CD4-positive, alpha-beta T cell (primary cell): ENCODE measurements around the gene FRS3. TPM values are rescaled to one million over a fixed set of nuclear protein-coding genes. Genes with fewer than 3 reads are reported as not detected.

Experiments
- ATAC-seq: fragments of 200-7000 bp; cut with Tn5 transposase; one replicate; pipeline ENCODE4 v1.10.0; 2022; ENCODE audit warnings: mild to moderate bottlenecking; ENCODE audit not compliant: poor library complexity
- CTCF ChIA-PET: fragments of 350-600 bp; sonication (Branson Sonifier 250); formaldehyde crosslinking; loops from one replicate; lab custom pipeline; 2021; ENCODE audit warnings: antibody characterized with exemption, inconsistent platforms; lab: Charles Lee
- POLR2A ChIA-PET: fragments of 350-600 bp; sonication (Branson Sonifier 250); formaldehyde crosslinking; loops from one replicate; lab custom pipeline; 2021; ENCODE audit warnings: antibody characterized with exemption, inconsistent platforms; lab: Charles Lee
- DNase-seq, 14 experiments: peaks; one replicate each; pipeline ENCODE4 v3.0.0-alpha.2; 2013 to 2020; ENCODE audit warnings: mixed read lengths in 2 of 14
- H3K27ac ChIP-seq, 2 donors: one replicate each; pipeline versions ENCODE4 v1.5.1 to v1.7.0; 2013; ENCODE audit warnings: low read length in 2 of 2, low read depth in 1 of 2, mild to moderate bottlenecking in 1 of 2
- H3K27me3 ChIP-seq, 2 experiments: 1 replicate in 1 of 2; 2 replicates in 1 of 2; pipeline versions ENCODE4 v1.6.1 to v1.7.0; 2013; ENCODE audit warnings: low read length in 2 of 2, control low read depth in 1 of 2, mild to moderate bottlenecking in 1 of 2, moderate library complexity in 1 of 2; ENCODE audit not compliant: insufficient read depth in 2 of 2, control insufficient read depth in 1 of 2
- H3K36me3 ChIP-seq: one replicate; pipeline ENCODE4 v1.6.1; 2013; ENCODE audit warnings: low read length, control low read depth; ENCODE audit not compliant: insufficient read depth
- H3K4me1 ChIP-seq: one replicate; pipeline ENCODE4 v1.6.1; 2013; ENCODE audit warnings: low read length, control low read depth; ENCODE audit not compliant: insufficient read depth
- H3K4me3 ChIP-seq: one replicate; pipeline ENCODE4 v1.5.1; 2013; ENCODE audit warnings: mild to moderate bottlenecking, low read length, moderate library complexity
- H3K9me3 ChIP-seq, 2 experiments: 1 replicate in 1 of 2; 2 replicates in 1 of 2; pipeline versions ENCODE4 v1.6.1 to v1.7.0; 2013; ENCODE audit warnings: low read length in 2 of 2, mild to moderate bottlenecking in 2 of 2, control low read depth in 1 of 2, moderate library complexity in 1 of 2; ENCODE audit not compliant: control insufficient read depth in 1 of 2, insufficient read depth in 1 of 2
- H3K27ac Mint-ChIP-seq: one replicate; pipeline ENCODE4 v1.8.0; 2020; ENCODE audit warnings: mixed read lengths
- H3K27me3 Mint-ChIP-seq: one replicate; pipeline ENCODE4 v1.8.0; 2021; ENCODE audit warnings: mixed read lengths
- H3K36me3 Mint-ChIP-seq: one replicate; pipeline ENCODE4 v1.8.0; 2021; ENCODE audit warnings: low read depth, mixed read lengths
- H3K4me1 Mint-ChIP-seq: one replicate; pipeline ENCODE4 v1.8.0; 2021; ENCODE audit warnings: low read depth, mixed read lengths
- H3K4me3 Mint-ChIP-seq: one replicate; pipeline ENCODE4 v1.8.0; 2020; ENCODE audit warnings: mild to moderate bottlenecking, mixed read lengths
- H3K9me3 Mint-ChIP-seq: one replicate; pipeline ENCODE4 v1.8.0; 2020; ENCODE audit warnings: mixed read lengths
- CTCF ChIP-seq: fragments of 200-600 bp; IDR thresholded peaks from one replicate; pipeline ENCODE4 v1.8.0; 2022; ENCODE audit warnings: antibody characterized with exemption, mild to moderate bottlenecking
- intact Hi-C, 2 experiments: fragments of 100-400 bp; cut with DNase I in 1 of 2; cut with micrococcal nuclease in 1 of 2; formaldehyde crosslinking; loops; one replicate each; pipeline versions ENCODE4 v1.15.1 to v1.9.0; 2023 to 2025; cut with DNase I, micrococcal nuclease
- total RNA-seq, 174 experiments: library from RNA in 2 of 174; stranded (reverse) in 2 of 174; gene quantifications; one replicate each; pipeline ENCODE4 v1.2.3 and lab custom pipeline; 2021 to 2026

FRS3 gene
- total RNA-seq, 2 experiments from 2014 or later: 4.6 to 5.4 TPM

- Mint-ChIP-seq H3K36me3 (peaks cover 74% of the 10 kb centered on the region), H3K27me3 (no peaks in the 10 kb centered on the region), H3K4me1 (peaks cover 24% of the 10 kb centered on the region), H3K4me3 (no peak overlapping the region), H3K9me3 (no peaks in the 10 kb centered on the region), H3K27ac (no peak overlapping the region)
- H3K27me3 ChIP-seq: no peaks in the 10 kb centered on the region
- H3K4me3 ChIP-seq: no peak overlapping the region
- ATAC-seq: no peak
- peaks cover 9% of the 10 kb centered on the region for H3K4me1 ChIP-seq
- CTCF ChIA-PET: no interaction called here
- POLR2A ChIA-PET: no interaction called here
- H3K36me3 ChIP-seq: peaks cover 50% of the 10 kb centered on the region
- intact Hi-C loops: loop anchor here in 1 of 2 experiments (1.0 kb wide), 1 partner anchor 125 kb away; no protein-coding TSS in a partner anchor
- no peak overlapping the region for H3K27ac ChIP-seq
- no peak for TF ChIP-seq CTCF
- H3K9me3 ChIP-seq: no peaks in the 10 kb centered on the region
- DNase-seq: no peak
Measured at GRCh38 chr6:41791984-41792383, 12.3 kb upstream of the FRS3 start.

- no peak overlapping the region for H3K27ac ChIP-seq
- no peak overlapping the region for H3K27ac Mint-ChIP-seq
- no peak for TF ChIP-seq CTCF
- CTCF ChIA-PET: no interaction called here
- intact Hi-C loops: loop anchor here in 1 of 2 experiments (1.0 kb wide), 1 partner anchor 126 kb away; no protein-coding TSS in a partner anchor
- H3K9me3 Mint-ChIP-seq: no peaks in the 10 kb centered on the region
- no peaks in the 10 kb centered on the region for H3K27me3 ChIP-seq
- H3K4me1 Mint-ChIP-seq: peaks cover 27% of the 10 kb centered on the region
- no peak overlapping the region for H3K4me3 Mint-ChIP-seq
- H3K36me3 Mint-ChIP-seq: peaks cover 72% of the 10 kb centered on the region
- no peaks in the 10 kb centered on the region for H3K9me3 ChIP-seq
- POLR2A ChIA-PET: no interaction called here
- H3K4me1 ChIP-seq: peaks cover 14% of the 10 kb centered on the region
- H3K4me3 ChIP-seq: no peak overlapping the region
- peaks cover 47% of the 10 kb centered on the region for H3K36me3 ChIP-seq
- H3K27me3 Mint-ChIP-seq: no peaks in the 10 kb centered on the region
- DNase-seq (no peak), ATAC-seq (no peak)
Measured at GRCh38 chr6:41791305-41791704, 11.6 kb upstream of the FRS3 start.

- no peaks in the 10 kb centered on the region for H3K27me3 ChIP-seq
- no peaks in the 10 kb centered on the region for H3K9me3 ChIP-seq
- H3K4me3 ChIP-seq: no peak overlapping the region
- H3K4me3 Mint-ChIP-seq: peak overlapping the region; percentile 70
- POLR2A ChIA-PET: no interaction called here
- DNase-seq (no peak), ATAC-seq (no peak)
- no peak overlapping the region for H3K27ac ChIP-seq
- peaks cover 64% of the 10 kb centered on the region for H3K36me3 Mint-ChIP-seq
- no peaks in the 10 kb centered on the region for H3K9me3 Mint-ChIP-seq
- intact Hi-C loops: no loop called here
- CTCF ChIA-PET: no interaction called here
- H3K36me3 ChIP-seq: peaks cover 46% of the 10 kb centered on the region
- H3K27me3 Mint-ChIP-seq: no peaks in the 10 kb centered on the region
- peaks cover 23% of the 10 kb centered on the region for H3K4me1 ChIP-seq
- peaks cover 27% of the 10 kb centered on the region for H3K4me1 Mint-ChIP-seq
- no peak for TF ChIP-seq CTCF
- H3K27ac Mint-ChIP-seq: peak overlapping the region; percentile 79
Measured at GRCh38 chr6:41790045-41790444, 10.3 kb upstream of the FRS3 start.
